GM18511 (cell line): ENCODE data around the gene IL4I1.
A peak's percentile ranks its signal among the peaks of the same experiment; 100 is the strongest.
"Not testable (repeated sequence)": the region's sequence is repeated elsewhere in the genome, so short reads cannot be mapped to it uniquely, and the experiment has no call there.

Experiments used
- ATAC-seq: cut with Tn5 transposase; IDR thresholded peaks from one replicate; pipeline ENCODE4 v1.9.1; 2021; ENCODE audit warnings: mild to moderate bottlenecking, moderate library complexity; ENCODE audit not compliant: unreplicated experiment

Gene IL4I1

GRCh38 chr19:49924881-49925210 is 28.2 kb upstream of the IL4I1 start:
- ATAC-seq = not testable (repeated sequence)

GRCh38 chr19:49924004-49924880 is 27.6 kb upstream of the IL4I1 start:
- ATAC-seq = no peak

GRCh38 chr19:49923055-49924003 is 26.6 kb upstream of the IL4I1 start:
- ATAC-seq = no peak

- no peak for ATAC-seq
These were observed 25.4 kb upstream of the IL4I1 start for GRCh38 chr19:49921871-49922795.

- ATAC-seq = no peak
These were observed 24.1 kb upstream of the IL4I1 start for GRCh38 chr19:49920624-49921363.

GRCh38 chr19:49918089-49918488 is 21.4 kb upstream of the IL4I1 start:
- no peak for ATAC-seq

GRCh38 chr19:49916839-49917733 is 20.4 kb upstream of the IL4I1 start:
- ATAC-seq = no peak

GRCh38 chr19:49915271-49915670 is 18.6 kb upstream of the IL4I1 start:
- ATAC-seq = no peak

- no peak for ATAC-seq
These were observed 17.0 kb upstream of the IL4I1 start for GRCh38 chr19:49913720-49914119.

- no peak for ATAC-seq
These were observed 16.4 kb upstream of the IL4I1 start for GRCh38 chr19:49912965-49913685.

- ATAC-seq = peak; percentile 64
These were observed 14.9 kb upstream of the IL4I1 start for GRCh38 chr19:49911381-49912145.

GRCh38 chr19:49910179-49910578 is 13.5 kb upstream of the IL4I1 start:
- no peak for ATAC-seq

- ATAC-seq = no peak
These were observed 12.1 kb upstream of the IL4I1 start for GRCh38 chr19:49908480-49909420.

- no peak for ATAC-seq
These were observed 11.2 kb upstream of the IL4I1 start for GRCh38 chr19:49907745-49908446.

- no peak for ATAC-seq
These were observed 10.3 kb upstream of the IL4I1 start for GRCh38 chr19:49906879-49907564.
